Activated CD4-positive, alpha-beta T cell treated with anti-CD3 and anti-CD28 coated beads for 4 hours (primary cell): ENCODE measurements around the gene C17orf100.

Experiments used
- DNase-seq, 2 donors: peaks; one replicate each; pipeline ENCODE4 v3.0.0-alpha.2; 2020

C17orf100 gene

GRCh38 chr17:6651354-6651918, at the start of gene C17orf100, which contains the start of gene MED31:
Gene C17orf100, plus strand, starts transcription at chr17:6651762. Its CDS starts 152 bp downstream, at chr17:6651914.
Gene MED31, minus strand, starts transcription at chr17:6651605. Its CDS starts 77 bp downstream, at chr17:6651528.
- DNase-seq = peak; percentile 90 to 91

DNA sequence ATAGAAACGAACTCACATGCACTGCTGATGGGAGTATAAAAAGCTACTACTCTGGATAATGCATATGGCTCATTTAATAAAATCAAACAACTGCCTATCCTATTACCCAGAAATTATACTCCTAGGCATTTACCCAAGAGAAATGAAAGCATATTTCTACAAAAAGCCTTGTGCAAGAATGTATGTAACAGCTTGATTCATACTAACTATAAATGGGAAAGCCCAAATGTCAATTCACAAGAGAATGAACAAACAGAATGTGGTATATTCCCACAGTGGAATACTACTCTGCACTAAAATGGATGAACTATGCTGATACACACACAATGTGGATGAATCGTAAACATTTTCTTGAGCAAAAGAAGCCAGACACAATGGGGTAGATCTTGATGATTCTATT, 49.4 kb upstream of the C17orf100 start:
- no peak for DNase-seq

GRCh38 chr17:6603744-6604325, 47.7 kb upstream of the C17orf100 start:
- DNase-seq = no peak

GRCh38 chr17:6605142-6605541, 46.4 kb upstream of the C17orf100 start:
- DNase-seq = no peak

DNA sequence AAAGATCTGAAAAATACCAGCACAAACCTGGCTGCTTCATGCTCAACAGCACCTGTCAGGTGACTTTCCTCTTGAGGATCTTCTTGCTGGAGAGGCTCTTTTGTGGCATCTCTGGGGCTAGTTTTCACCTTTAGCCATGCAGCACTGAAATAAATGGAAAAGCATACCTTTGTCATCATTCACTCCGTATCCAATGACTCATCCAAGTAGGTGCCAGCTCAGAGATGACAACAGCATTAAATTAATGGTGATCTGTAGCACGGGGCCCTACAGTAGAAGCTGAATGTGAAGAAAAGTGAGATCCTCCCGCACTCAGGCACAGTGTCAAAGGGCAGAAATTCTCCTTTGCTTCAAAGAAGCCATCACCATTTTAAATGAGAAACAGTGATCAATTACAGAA, 43.2 kb upstream of the C17orf100 start:
- no peak for DNase-seq

DNA sequence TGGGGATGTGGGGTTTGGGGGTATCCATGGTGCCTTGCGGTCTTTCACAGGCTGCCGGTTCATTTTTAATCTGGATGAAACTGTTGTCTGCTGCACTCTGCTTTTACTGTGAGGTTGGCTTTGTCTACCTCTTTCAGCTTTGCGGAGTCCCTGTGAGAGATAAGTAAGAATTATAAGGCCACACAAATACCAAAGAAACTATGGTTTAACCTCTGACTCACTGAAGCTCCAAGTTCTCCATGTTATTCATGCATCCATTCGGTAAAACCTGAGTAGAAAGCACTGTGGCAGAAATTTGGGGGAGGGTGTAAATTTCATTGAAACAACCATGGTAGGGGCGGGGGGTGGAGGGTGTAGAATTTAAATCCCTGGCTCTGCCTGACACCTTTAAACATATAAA, 41.6 kb upstream of the C17orf100 start:
- no peak for DNase-seq

DNA sequence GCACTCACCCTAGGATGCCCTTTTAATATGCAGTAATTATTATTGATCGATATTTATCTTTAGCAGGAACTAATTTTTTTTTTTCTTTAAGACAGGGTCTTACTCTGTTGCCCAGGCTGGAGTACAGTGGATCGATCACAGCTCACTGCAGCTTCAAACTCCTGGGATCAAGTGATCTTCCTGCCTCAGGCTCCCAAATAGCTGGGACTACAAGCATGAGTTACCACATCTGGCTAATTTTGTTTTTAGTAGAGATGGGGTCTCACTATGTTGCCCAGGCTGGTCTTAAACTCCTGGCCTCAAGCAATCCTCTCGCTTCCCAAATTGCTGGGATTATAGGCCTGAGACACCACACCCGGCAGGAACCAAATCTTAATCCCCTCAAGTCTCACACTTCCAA, 40.3 kb upstream of the C17orf100 start:
- no peak for DNase-seq

- DNase-seq = no peak
Observed at GRCh38 chr17:6623941-6624340, 27.6 kb upstream of the C17orf100 start.

GRCh38 chr17:6626616-6627015, 24.9 kb upstream of the C17orf100 start:
- DNase-seq = no peak

DNA sequence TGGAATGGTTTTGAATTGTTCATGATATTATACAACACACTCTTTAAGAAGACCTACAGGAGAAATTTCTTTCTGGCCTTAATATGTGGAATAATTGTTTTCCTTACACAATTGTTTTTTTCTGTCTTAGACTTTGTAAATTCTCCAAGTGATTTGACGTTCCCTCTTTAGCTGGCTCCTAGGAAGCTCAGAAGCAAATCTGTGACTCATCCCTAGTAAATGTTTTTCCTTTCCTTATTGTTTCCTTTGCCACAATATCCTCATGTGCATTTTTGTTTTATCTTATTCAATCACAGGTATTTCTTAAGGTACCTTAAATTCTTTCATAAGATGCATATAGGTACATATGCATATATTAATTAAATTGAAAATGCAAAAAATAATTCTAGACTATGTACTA, 24.5 kb upstream of the C17orf100 start:
- DNase-seq = no peak

DNA sequence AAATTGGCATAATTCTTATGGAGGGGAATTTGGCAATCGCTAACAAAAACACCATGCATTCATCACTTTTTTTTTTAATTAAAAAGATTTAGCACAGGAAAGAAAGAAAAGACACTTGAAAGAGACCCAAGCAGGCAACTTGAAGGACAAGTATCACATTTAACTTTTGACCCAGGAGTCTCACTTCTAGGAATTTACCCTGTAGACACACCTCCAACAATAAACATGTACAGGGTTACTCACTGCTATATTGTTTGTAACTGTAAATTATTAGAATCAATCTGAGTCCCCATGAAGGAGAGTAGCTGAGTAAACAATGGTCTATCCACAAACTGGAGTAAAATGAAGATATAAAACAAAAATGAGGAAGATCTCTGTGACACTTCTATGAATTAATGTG, 21.2 kb upstream of the C17orf100 start:
- no peak for DNase-seq

GRCh38 chr17:6632530-6632929, 19.0 kb upstream of the C17orf100 start:
- no peak for DNase-seq

- DNase-seq = no peak
Observed at GRCh38 chr17:6633263-6633662, 18.3 kb upstream of the C17orf100 start.

DNA sequence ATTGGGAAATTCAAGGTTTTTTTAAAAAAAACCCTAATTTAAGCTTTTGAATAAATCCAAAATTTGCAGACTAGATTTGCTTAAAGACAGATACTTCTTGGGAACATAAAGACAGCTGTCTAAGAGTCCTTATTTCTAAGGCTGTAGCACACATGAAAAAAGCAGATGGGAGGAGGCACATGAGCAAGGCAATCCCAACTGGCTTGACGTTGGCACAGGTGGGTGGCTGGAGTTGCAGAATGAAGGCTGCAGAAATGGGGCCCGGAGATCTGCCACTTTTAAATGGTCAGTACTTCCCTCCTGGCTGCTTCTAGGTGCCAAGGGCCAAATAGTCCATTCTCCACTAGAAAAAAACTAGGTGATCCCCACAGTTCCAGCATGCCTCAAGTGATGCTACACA, 15.5 kb upstream of the C17orf100 start:
- no peak for DNase-seq

GRCh38 chr17:6636616-6637457, 14.7 kb upstream of the C17orf100 start:
- DNase-seq = no peak

DNA sequence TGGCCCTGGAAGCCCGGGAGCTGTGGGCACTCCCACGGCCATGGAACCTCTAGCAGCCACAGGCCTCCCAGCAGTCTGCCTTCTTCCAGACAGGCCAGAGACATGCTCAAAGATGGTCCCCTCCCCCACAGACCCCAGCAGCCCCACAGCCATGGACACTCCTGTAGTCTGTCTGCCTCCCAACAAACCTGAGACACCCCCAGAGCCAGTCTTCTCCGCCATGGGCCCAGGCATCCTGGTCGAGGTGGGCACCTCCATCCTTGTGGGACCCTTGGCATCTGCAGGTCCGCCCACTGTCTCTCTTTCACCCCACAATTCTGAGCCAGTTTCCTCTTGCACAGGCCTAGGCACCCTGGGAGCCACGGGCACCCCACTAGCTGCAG, 14.1 kb upstream of the C17orf100 start:
- no peak for DNase-seq

DNA sequence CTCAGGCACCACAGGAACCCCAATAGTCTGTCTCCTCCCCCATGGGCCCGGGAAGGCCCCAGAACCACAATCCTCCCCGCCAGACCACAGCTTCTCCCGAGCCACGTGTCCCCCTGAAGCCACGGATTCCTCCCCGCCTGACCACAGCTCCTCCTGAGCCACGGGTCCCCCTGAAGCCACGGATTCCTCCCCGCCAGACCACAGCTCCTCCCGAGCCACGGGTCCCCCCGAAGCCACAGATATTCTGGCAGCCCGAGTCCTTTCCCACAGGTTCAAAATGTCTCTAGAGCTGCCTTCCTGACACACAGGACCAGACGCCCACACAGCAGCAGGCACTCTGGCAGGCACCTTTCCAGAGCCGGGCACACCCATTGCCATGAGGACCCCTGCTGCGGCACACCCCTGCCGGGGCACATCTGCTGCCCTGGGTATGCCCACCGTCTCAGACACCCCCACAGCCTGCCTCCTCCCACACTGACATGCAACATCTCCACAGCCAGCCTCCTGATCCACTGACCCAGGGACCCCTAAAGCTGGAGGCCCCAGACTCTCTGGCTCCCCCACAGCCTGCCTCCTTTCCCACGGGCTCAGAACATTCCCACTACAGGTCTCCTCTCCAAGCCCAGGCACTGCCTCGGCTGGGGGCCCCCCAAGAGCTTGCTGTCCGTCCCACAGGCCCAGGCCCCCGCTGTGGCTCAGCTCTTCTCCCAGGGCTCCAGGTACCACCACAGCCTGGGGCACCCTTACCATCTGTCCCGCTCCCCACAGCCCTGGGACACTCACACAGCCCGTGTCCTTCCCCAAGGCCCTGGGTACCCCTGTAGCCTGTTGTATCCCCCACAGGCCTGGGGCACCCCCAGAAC, 13.3 kb upstream of the C17orf100 start:
- DNase-seq = no peak

GRCh38 chr17:6639014-6639585, 12.5 kb upstream of the C17orf100 start:
- DNase-seq = no peak

DNA sequence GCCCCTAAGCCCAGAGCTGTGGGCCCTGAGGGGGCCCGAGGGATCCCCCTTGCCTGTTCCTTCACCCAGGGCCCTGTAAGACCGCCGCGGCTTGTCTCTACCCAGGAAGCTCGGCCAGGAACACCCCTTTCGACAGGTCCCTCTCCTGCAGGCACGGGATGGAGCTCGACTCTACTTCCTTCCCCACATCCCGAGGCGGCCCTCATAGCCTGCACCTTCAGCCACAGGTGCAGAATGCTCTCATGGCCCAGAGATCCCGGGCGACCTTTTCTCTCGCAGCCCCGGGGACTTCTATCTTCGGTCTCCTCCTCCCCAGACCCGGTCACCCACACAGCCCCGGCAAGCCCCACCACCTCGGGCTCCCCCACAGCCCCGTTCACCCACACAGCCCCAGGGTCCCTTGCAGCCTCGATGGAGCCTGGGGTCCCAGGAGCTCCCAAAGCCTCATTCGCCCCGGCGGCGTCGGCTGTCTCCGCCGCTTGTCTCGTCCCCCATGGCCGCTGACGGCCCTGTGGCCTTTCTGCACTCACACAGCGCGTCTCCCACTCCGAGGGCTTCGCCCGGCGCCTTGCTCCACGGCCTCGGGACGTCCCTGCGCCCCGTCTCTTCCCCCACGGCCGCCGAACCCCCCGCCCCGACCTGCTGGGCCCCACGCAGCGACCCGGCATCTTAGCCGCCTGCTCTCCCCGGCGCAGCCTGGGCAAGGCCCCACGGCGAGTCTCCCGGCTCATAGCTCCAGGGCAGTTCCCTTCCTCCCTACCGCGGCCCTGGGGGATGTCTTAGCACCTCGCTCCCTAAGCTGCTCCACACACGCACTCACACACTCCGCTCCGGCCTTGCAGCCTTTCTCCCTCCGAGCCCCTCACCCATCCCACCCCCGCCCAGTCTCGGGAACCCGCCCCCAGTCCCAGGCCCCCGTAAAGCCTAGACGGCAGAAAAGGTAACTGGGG, 11.7 kb upstream of the C17orf100 start:
- DNase-seq = peak in 1 of 2 donors; percentile 37

GRCh38 chr17:6640536-6641246, 10.9 kb upstream of the C17orf100 start, which contains the start of the genes KIAA0753 and TXNDC17:
Gene KIAA0753, minus strand, starts transcription at chr17:6640711. Its CDS starts 5,608 bp downstream, at chr17:6635103.
Gene TXNDC17, plus strand, starts transcription at chr17:6641060. Its CDS starts 23 bp downstream, at chr17:6641083.
- DNase-seq = peak; percentile 86 to 87
